Ovary (tissue), 9 donors: ENCODE measurements around the gene MCRIP1. TPM values are rescaled to one million over a fixed set of nuclear protein-coding genes. Genes with fewer than 3 reads are reported as not detected.

Experiments
- DNase-seq, 5 donors: peaks; one replicate each; pipeline ENCODE4 v3.0.0-alpha.2; 2019 to 2020
- H3K27ac ChIP-seq, 2 donors: fragments of 200-600 bp; one replicate each; pipeline versions ENCODE4 v1.5.1 to v1.8.0; 2019 to 2022
- H3K27me3 ChIP-seq: fragments of 200-600 bp; one replicate; pipeline ENCODE4 v1.8.0; 2022
- H3K36me3 ChIP-seq: fragments of 200-600 bp; sonication (generic); one replicate; pipeline ENCODE4 v1.5.1; 2019
- H3K4me1 ChIP-seq: one replicate; pipeline ENCODE4 v1.8.1; 2013; ENCODE audit warnings: mild to moderate bottlenecking, moderate library complexity; ENCODE audit not compliant: insufficient read depth
- H3K4me3 ChIP-seq: fragments of 200-600 bp; sonication (generic); one replicate; pipeline ENCODE4 v1.5.1; 2017
- H3K9me3 ChIP-seq, 2 donors: fragments of 200-600 bp in 1 of 2; sonication (generic) in 1 of 2; one replicate each; pipeline versions ENCODE4 v1.5.1 to v1.8.1; 2013 to 2019; ENCODE audit warnings: mild to moderate bottlenecking in 1 of 2, moderate library complexity in 1 of 2
- EP300 ChIP-seq: sonication (generic); formaldehyde crosslinking; IDR thresholded peaks from one replicate; pipeline ENCODE4 v1.6.1; 2017; ENCODE audit warnings: antibody characterized with exemption
- POLR2A ChIP-seq: fragments of 450-650 bp; IDR thresholded peaks from one replicate; pipeline ENCODE4 v1.6.1; 2017; ENCODE audit warnings: antibody characterized with exemption, mild to moderate bottlenecking, moderate library complexity
- WGBS, 3 donors: extraction: QIAGEN DNeasy Blood & Tissue Kit in 1 of 3; methylation state at CpG; one replicate each; pipeline versions ENCODE4 v1.1.5 to v1.1.7; 2013 to 2017; 5-methylcytosine and 5-hydroxymethylcytosine counted together
- intact Hi-C, 4 donors: fragments of 100-400 bp; cut with DNase I; formaldehyde crosslinking; loops; one replicate each; pipeline versions ENCODE4 v1.11.0 to v1.15.1; 2022 to 2023
- polyA plus RNA-seq, 2 donors: library from polyadenylated mRNA; stranded (reverse); fragments of 200-250 nt in 1 of 2; fragments of 350-450 nt in 1 of 2; fragmentation: Illumina TruSeq in 1 of 2; extraction: RNeasy Lipid Tissue Mini Kit (QIAGEN cat#74804) in 1 of 2; gene quantifications; one replicate each; pipeline ENCODE4 v1.2.3, GENCODE V29; 2013 to 2014
- total RNA-seq, 7 donors: library from RNA; depleted of rRNA in 2 of 7; stranded (reverse); fragments of >200 nt in 2 of 7; fragmentation: NEBNext Ultra II Directional in 3 of 7; extraction: Animal tissue kit (Norgen Biotek cat#: 25700) in 3 of 7; gene quantifications; one replicate each; pipeline versions ENCODE4 v1.1.0 to v1.2.4, GENCODE V29; 2016 to 2023
- TF ChIP-seq, protein P1 (sequence below), 3 donors: fragments of 450-650 bp in 2 of 3; fragments of 200-600 bp in 1 of 3; IDR thresholded peaks; one replicate each; pipeline versions ENCODE4 v1.5.1 to v1.8.0; 2016 to 2022; ENCODE audit warnings: antibody characterized with exemption in 3 of 3, mild to moderate bottlenecking in 1 of 3
- donor health status: DM: no; HTN: no; CAD: no; lungs with moderate emphysema.
- donor health status: DM: no; HTN: no; CAD: no.
- donor health status: Bipolar disorder and iron deficiency.
- donor health status: DM: yes; HTN: yes; CAD: no.
- donor health status: DM: no; HTN: no; CAD: no.
- donor health status: DM: yes; HTN: yes; CAD: no.

Gene MCRIP1
- total and polyA plus RNA-seq, 9 donors = 0.30 to 135 (median 97.0) TPM

DNA sequence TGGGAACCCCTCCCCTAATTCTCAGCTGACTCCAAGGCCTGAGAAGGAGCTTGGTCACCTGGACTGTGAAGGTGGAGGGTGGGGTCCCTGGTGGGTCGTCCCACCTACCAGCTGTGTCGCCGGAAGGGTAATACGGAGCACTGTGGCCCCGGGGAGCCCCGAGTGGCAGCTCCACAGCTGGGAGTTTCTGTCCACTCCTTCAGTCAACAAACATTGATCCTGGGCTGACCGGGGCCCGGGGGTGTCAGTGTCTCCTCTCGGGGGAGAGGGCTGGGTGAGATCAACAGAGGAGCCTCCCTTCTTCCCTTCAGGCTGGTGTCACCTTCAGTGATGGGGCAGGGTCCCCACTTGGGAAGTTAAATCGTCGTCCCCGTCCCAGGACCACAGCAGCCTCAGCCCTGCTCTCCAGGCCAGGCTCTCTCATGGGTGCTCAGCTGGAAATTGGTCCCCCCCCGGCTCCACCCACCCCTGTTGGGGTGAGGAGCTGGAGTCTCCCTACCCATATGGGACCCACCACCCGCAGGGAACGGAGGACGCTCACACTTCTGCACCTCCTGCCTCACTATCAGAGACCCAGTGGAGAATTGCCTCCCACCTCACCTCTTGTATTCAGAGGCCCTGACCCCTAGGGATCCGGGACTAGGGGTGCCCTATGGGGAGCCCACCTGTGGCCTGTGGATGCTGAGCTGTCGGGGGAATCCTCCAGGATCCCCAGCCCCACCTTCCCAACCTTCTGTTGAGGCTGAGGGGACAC is 27.2 kb downstream of the MCRIP1 start:
- DNase-seq = no peak
- no peaks in the 10 kb centered on the region for H3K27me3 ChIP-seq

DNA sequence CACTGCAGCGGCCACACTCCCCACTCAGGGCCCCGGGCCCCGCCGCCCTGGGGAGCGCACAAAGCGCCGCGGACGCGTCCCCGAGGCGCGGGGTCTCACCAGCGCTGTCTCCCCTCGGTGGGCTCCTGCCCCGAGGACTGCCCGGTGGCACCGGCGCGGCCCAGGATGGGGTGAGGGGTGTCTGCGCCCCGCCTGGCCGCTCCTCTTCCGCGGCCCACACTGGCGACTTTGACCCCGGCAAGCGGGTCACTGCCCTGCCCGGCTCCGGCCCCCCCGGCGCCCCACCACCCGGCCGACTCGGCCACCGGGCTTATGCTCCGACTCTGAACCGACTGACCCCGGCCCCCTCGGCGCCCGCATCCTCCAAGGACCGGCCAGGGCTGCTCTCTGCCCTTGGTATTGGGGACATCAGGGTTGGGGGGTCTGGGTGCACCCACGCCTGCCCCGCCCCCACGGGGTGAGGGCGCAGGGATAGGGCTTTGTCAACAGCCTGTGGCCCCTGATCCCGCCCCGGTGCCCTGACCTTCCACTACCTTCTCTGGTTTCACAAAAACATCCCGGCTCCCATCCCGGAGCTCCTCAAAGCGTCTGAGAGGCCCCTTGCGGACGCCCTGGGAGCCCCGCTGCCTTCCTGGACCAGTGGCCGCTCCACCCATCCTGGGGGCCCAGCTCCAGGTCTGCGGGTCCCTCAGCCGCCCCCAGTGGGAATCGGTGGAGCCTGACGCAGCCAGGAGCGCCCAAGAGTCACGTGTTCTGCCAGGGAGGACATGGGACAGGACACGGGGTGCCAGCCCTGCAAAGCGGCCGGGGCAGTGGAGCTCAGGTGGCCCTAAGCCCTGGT is 28.3 kb downstream of the MCRIP1 start:
- Histone ChIP-seq H3K36me3 (no peaks in the 10 kb centered on the region), H3K27me3 (no peaks in the 10 kb centered on the region), H3K9me3 (no peaks in the 10 kb centered on the region), H3K4me1 (no peaks in the 10 kb centered on the region), H3K4me3 (no peak overlapping the region), H3K27ac (no peak overlapping the region)
- DNase-seq = no peak
- intact Hi-C loops = no loop called here
- WGBS, 3 donors = 2 to 7% (median 4%) methylated on average over 35 to 65 of the region's 65 CpGs
- TF ChIP-seq POLR2A (no peak), EP300 (no peak)
- TF ChIP-seq, protein P1, sequence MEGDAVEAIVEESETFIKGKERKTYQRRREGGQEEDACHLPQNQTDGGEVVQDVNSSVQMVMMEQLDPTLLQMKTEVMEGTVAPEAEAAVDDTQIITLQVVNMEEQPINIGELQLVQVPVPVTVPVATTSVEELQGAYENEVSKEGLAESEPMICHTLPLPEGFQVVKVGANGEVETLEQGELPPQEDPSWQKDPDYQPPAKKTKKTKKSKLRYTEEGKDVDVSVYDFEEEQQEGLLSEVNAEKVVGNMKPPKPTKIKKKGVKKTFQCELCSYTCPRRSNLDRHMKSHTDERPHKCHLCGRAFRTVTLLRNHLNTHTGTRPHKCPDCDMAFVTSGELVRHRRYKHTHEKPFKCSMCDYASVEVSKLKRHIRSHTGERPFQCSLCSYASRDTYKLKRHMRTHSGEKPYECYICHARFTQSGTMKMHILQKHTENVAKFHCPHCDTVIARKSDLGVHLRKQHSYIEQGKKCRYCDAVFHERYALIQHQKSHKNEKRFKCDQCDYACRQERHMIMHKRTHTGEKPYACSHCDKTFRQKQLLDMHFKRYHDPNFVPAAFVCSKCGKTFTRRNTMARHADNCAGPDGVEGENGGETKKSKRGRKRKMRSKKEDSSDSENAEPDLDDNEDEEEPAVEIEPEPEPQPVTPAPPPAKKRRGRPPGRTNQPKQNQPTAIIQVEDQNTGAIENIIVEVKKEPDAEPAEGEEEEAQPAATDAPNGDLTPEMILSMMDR (IDR thresholded peaks at IDR 0.05) = no peak

More for the DNA sequence above, 27.2 kb downstream of the MCRIP1 start:
- Histone ChIP-seq H3K27ac (no peak overlapping the region), H3K4me3 (no peak overlapping the region), H3K36me3 (no peaks in the 10 kb centered on the region), H3K9me3 (no peaks in the 10 kb centered on the region), H3K4me1 (no peaks in the 10 kb centered on the region)
- TF ChIP-seq EP300 (no peak), POLR2A (no peak)
- TF ChIP-seq, protein P1 (IDR thresholded peaks at IDR 0.05) = no peak
- WGBS, 3 donors = 51 to 66% (median 56%) methylated on average over 18 of the region's 18 CpGs
- intact Hi-C loops = no loop called here

DNA sequence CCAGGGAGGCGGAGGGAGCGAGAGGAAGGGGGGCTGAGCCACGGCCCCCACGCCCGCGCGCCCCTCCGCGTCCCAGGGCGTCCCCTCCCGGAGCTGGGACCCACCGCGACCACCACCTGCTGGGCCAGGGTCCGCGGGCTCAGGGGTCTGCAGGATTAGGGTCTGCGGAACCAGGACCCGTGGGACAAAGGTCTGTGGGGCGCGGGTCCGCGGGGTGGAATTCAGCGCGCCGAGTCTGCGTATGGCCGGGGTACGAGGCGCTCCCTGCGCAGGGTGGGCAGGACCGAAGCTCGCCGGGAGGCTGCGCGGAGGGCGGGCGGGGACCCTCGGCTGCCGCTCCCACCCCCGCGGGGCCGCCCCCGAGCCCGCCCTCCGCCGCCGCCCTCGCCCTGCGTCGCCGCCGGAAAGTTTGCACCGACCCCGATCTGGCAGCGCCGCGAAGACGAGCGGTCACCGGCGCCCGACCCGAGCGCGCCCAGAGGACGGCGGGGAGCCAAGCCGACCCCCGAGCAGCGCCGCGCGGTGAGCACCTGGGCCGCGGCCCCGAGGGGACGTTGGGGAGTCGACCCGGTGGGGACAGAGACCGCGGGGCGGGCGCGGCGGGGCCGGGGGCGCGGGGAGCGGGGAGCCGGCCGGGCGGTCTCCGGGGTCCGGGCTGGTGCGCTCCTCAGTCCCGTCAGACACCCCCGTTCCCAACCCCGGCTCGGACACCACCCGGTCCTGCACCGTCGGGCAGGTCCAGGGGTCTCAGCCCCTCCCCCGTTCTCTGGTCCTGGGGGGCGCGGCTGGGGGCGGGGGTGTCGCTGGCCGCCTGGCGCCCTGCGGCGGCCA is 29.1 kb downstream of the MCRIP1 start, which contains the start of gene GCGR:
TSS of gene GCGR (plus strand) at position 423 of the 831 bp plus-strand sequence. CDS start 4,869 bp downstream, outside the sequence.
- no peak for DNase-seq
- H3K27ac ChIP-seq = no peak within 1 kb of the TSS
- H3K36me3 ChIP-seq = no peaks in the 10 kb centered on the region
- no peaks in the 10 kb centered on the region for H3K27me3 ChIP-seq
- intact Hi-C loops = no loop called here
- H3K9me3 ChIP-seq = no peaks in the 10 kb centered on the region
- no peak within 1 kb of the TSS for H3K4me3 ChIP-seq
- TF ChIP-seq EP300 (no peak), POLR2A (no peak)
- TF ChIP-seq, protein P1 (IDR thresholded peaks at IDR 0.05) = no peak
- H3K4me1 ChIP-seq = no peaks in the 10 kb centered on the region
- 0 to 3% (median 0%) methylated on average over 21 to 110 of the region's 110 CpGs for WGBS, 3 donors
